ENCODE data around the gene DLEC1.
"Not testable (repeated sequence)": the region's sequence is repeated elsewhere in the genome, so short reads cannot be mapped to it uniquely, and the experiment has no call there.

The DLEC1 gene

DNA sequence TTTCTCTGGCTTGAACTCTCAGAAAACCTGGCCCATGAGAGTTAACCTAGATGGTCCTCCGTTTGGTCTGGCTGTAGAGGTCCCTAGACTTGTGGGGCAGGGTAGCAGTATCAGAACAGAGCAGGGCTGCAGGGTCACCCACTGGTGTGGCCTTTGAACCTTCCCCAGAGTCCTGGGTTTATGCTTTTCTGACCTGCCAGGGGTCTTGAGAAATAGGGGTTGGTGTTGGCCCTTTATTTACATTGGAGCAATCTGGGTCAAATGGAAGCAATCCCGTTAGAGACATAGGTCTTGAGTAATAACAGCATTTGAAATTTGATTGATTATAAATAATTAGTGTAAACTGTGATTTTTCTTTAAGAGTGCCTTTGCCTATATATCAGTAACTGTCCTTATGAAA lies 23.8 kb downstream of the DLEC1 start:
- Histone ChIP-seq H2AFZ (ENCODE audit: low read depth, low read length, severe bottlenecking) (no peak overlapping the region), H3K9ac (ENCODE audit: low read length) (no peak overlapping the region), H3K4me3 (ENCODE audit: insufficient read depth, low read length, poor library complexity, severe bottlenecking) (no peak overlapping the region), H3K4me2 (ENCODE audit: low read depth, low read length, poor library complexity, severe bottlenecking) (no peak overlapping the region), H4K20me1 (ENCODE audit: low read depth, low read length) (no peaks in the 10 kb centered on the region), H3F3A (ENCODE audit: insufficient read depth) (no peaks in the 10 kb centered on the region), H3K36me3 (ENCODE audit: low read length) (no peaks in the 10 kb centered on the region), H3K9me3 (ENCODE audit: insufficient read depth, low read length) (no peaks in the 10 kb centered on the region), H3K27ac (ENCODE audit: low read depth, low read length) (no peak overlapping the region), H3K9me2 (replicated peaks; ENCODE audit: insufficient read depth, low read length) (no peaks in the 10 kb centered on the region), H3K79me2 (ENCODE audit: insufficient read depth, low read length) (no peaks in the 10 kb centered on the region), H3K27me3 (ENCODE audit: low read length) (no peaks in the 10 kb centered on the region)
- TF ChIP-seq, protein P1, sequence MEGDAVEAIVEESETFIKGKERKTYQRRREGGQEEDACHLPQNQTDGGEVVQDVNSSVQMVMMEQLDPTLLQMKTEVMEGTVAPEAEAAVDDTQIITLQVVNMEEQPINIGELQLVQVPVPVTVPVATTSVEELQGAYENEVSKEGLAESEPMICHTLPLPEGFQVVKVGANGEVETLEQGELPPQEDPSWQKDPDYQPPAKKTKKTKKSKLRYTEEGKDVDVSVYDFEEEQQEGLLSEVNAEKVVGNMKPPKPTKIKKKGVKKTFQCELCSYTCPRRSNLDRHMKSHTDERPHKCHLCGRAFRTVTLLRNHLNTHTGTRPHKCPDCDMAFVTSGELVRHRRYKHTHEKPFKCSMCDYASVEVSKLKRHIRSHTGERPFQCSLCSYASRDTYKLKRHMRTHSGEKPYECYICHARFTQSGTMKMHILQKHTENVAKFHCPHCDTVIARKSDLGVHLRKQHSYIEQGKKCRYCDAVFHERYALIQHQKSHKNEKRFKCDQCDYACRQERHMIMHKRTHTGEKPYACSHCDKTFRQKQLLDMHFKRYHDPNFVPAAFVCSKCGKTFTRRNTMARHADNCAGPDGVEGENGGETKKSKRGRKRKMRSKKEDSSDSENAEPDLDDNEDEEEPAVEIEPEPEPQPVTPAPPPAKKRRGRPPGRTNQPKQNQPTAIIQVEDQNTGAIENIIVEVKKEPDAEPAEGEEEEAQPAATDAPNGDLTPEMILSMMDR (IDR thresholded peaks at IDR 0.05; ENCODE audit: insufficient read depth, low read length, poor library complexity, severe bottlenecking): no peak
- no peak for TF ChIP-seq EZH2phosphoT487 (conservative IDR thresholded peaks at IDR 0.05; ENCODE audit: low read length)

DNA sequence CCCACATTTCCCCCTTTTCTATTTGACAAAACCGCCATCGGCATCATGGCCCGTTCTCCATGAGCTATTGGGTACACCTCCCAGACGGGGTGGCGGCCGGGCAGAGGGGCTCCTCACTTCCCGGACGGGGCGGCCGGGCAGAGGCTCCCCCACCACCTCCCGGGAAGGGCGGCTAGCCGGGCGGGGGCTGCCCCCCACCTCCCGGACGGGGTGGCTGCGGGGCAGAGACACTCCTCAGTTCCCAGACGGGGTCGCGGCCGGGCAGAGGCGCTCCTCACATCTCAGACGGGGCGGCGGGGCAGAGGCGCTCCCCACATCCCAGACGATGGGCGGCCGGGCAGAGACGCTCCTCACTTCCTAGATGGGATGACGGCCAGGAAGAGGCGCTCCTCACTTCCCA lies 25.4 kb downstream of the DLEC1 start:
- not testable (repeated sequence) for H3K36me3 ChIP-seq (ENCODE audit: low read length); H3K9me3 ChIP-seq (ENCODE audit: insufficient read depth, low read length); H3K9me2 ChIP-seq (replicated peaks; ENCODE audit: insufficient read depth, low read length); H3K27ac ChIP-seq (ENCODE audit: low read depth, low read length); H3K27me3 ChIP-seq (ENCODE audit: low read length); H2AFZ ChIP-seq (ENCODE audit: low read depth, low read length, severe bottlenecking); H3K79me2 ChIP-seq (ENCODE audit: insufficient read depth, low read length); H3K4me3 ChIP-seq (ENCODE audit: insufficient read depth, low read length, poor library complexity, severe bottlenecking); H4K20me1 ChIP-seq (ENCODE audit: low read depth, low read length); H3K4me2 ChIP-seq (ENCODE audit: low read depth, low read length, poor library complexity, severe bottlenecking); H3K9ac ChIP-seq (ENCODE audit: low read length); H3F3A ChIP-seq (ENCODE audit: insufficient read depth)

DNA sequence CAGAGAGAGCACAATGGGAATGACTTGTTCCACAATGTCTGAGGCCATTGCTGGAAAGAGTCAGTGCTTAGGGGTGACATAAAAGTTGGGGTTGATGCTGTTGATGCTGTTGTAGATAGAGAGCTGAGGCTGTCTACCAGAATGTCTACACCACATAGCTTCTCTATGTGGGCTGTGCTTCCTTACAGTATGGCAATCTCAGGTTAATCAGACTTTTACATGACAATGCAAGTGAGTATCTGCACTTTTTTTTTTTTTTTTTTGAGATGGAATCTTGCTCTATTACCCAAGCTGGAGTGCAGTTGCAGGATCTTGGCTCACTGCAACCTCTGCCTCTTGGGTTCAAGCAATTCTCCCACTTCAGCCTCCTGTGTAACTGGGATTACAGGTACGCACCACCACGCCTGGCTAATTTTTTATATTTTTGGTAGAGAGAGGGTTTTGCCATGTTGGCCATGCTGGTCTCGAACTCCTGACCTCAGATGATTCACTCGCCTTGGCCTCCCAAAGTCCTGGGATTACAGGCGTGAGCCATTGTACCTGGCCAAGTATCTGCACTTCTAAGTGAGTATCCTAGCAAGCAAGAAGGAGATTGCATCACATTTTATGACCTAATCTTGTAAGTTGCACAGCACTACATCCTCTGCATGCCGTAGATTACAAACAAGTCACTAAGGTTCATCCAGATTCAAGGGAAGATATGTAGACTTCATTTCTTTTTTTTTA lies 28.7 kb downstream of the DLEC1 start:
- Histone ChIP-seq H3K79me2 (ENCODE audit: insufficient read depth, low read length) (no peaks in the 10 kb centered on the region), H3K9me2 (replicated peaks; ENCODE audit: insufficient read depth, low read length) (no peaks in the 10 kb centered on the region), H3K9me3 (ENCODE audit: insufficient read depth, low read length) (no peaks in the 10 kb centered on the region), H3K4me2 (ENCODE audit: low read depth, low read length, poor library complexity, severe bottlenecking) (no peak overlapping the region), H3F3A (ENCODE audit: insufficient read depth) (no peaks in the 10 kb centered on the region), H3K36me3 (ENCODE audit: low read length) (no peaks in the 10 kb centered on the region), H3K4me3 (ENCODE audit: insufficient read depth, low read length, poor library complexity, severe bottlenecking) (no peak overlapping the region), H4K20me1 (ENCODE audit: low read depth, low read length) (no peaks in the 10 kb centered on the region), H3K27ac (ENCODE audit: low read depth, low read length) (no peak overlapping the region), H3K9ac (ENCODE audit: low read length) (no peak overlapping the region), H2AFZ (ENCODE audit: low read depth, low read length, severe bottlenecking) (no peak overlapping the region), H3K27me3 (ENCODE audit: low read length) (no peaks in the 10 kb centered on the region)
- TF ChIP-seq, protein P1 (IDR thresholded peaks at IDR 0.05; ENCODE audit: insufficient read depth, low read length, poor library complexity, severe bottlenecking): no peak
- no peak for TF ChIP-seq EZH2phosphoT487 (conservative IDR thresholded peaks at IDR 0.05; ENCODE audit: low read length)

- TF ChIP-seq, protein P1 (IDR thresholded peaks at IDR 0.05; ENCODE audit: insufficient read depth, low read length, poor library complexity, severe bottlenecking): no peak
- TF ChIP-seq EZH2phosphoT487 (conservative IDR thresholded peaks at IDR 0.05; ENCODE audit: low read length): no peak
- Histone ChIP-seq H3K36me3 (ENCODE audit: low read length) (no peaks in the 10 kb centered on the region), H3K79me2 (ENCODE audit: insufficient read depth, low read length) (no peaks in the 10 kb centered on the region), H3K9me3 (ENCODE audit: insufficient read depth, low read length) (no peaks in the 10 kb centered on the region), H3K27ac (ENCODE audit: low read depth, low read length) (no peak overlapping the region), H3K9me2 (replicated peaks; ENCODE audit: insufficient read depth, low read length) (no peaks in the 10 kb centered on the region), H3K4me3 (ENCODE audit: insufficient read depth, low read length, poor library complexity, severe bottlenecking) (no peak overlapping the region), H4K20me1 (ENCODE audit: low read depth, low read length) (no peaks in the 10 kb centered on the region), H3K9ac (ENCODE audit: low read length) (no peak overlapping the region), H3K27me3 (ENCODE audit: low read length) (no peaks in the 10 kb centered on the region), H3K4me2 (ENCODE audit: low read depth, low read length, poor library complexity, severe bottlenecking) (no peak overlapping the region), H2AFZ (ENCODE audit: low read depth, low read length, severe bottlenecking) (no peak overlapping the region), H3F3A (ENCODE audit: insufficient read depth) (no peaks in the 10 kb centered on the region)
Observed at GRCh38 chr3:38070013-38070412, 31.0 kb downstream of the DLEC1 start.

DNA sequence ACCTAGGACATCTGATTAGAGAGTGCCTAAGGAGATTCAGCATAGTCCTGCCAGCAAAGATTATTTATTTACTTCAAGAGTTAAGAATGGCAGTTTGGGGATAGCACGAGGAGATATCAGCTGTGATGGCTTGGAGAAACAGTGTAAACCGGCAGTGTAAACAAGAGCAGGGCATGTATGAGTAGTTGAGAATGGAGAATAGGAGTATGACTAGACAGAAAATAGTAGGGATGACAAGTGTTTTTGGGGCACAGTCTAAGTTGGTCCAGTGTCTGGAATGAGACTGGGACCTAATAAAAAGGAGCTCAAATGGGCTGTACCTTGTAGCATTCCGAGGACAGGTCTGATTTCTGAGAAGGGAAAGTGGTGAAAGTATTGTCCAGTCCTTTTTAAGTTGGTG lies 38.1 kb downstream of the DLEC1 start:
- not testable (repeated sequence) for H4K20me1 ChIP-seq (ENCODE audit: low read depth, low read length)

DNA sequence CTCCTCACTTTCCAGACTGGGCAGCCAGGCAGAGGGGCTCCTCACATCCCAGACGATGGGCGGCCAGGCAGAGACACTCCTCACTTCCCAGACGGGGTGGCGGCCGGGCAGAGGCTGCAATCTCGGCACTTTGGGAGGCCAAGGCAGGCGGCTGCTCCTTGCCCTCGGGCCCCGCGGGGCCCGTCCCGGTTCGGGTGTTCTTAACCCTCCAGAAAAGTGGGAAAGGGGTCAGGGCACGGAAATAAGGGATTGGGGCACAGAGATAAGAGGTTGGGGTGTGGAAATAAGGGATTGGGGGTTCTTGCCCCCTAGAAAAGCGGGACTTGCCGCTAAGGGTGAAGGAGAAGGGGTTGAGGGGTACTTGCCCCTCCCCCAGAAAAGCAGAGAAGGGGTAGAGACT lies 43.3 kb downstream of the DLEC1 start:
- H2AFZ ChIP-seq (ENCODE audit: low read depth, low read length, severe bottlenecking); H3K27me3 ChIP-seq (ENCODE audit: low read length); H3K9me3 ChIP-seq (ENCODE audit: insufficient read depth, low read length); H3K9ac ChIP-seq (ENCODE audit: low read length); H3K27ac ChIP-seq (ENCODE audit: low read depth, low read length); H3K36me3 ChIP-seq (ENCODE audit: low read length); H3F3A ChIP-seq (ENCODE audit: insufficient read depth); H3K9me2 ChIP-seq (replicated peaks; ENCODE audit: insufficient read depth, low read length); H4K20me1 ChIP-seq (ENCODE audit: low read depth, low read length); H3K79me2 ChIP-seq (ENCODE audit: insufficient read depth, low read length); H3K4me2 ChIP-seq (ENCODE audit: low read depth, low read length, poor library complexity, severe bottlenecking); H3K4me3 ChIP-seq (ENCODE audit: insufficient read depth, low read length, poor library complexity, severe bottlenecking): not testable (repeated sequence)

More for the DNA sequence above, 38.1 kb downstream of the DLEC1 start:
- H3K79me2 ChIP-seq (ENCODE audit: insufficient read depth, low read length); H3K27me3 ChIP-seq (ENCODE audit: low read length); H3K36me3 ChIP-seq (ENCODE audit: low read length); H3K4me3 ChIP-seq (ENCODE audit: insufficient read depth, low read length, poor library complexity, severe bottlenecking); H3F3A ChIP-seq (ENCODE audit: insufficient read depth); H3K27ac ChIP-seq (ENCODE audit: low read depth, low read length); H2AFZ ChIP-seq (ENCODE audit: low read depth, low read length, severe bottlenecking); H3K9me2 ChIP-seq (replicated peaks; ENCODE audit: insufficient read depth, low read length); H3K4me2 ChIP-seq (ENCODE audit: low read depth, low read length, poor library complexity, severe bottlenecking); H3K9ac ChIP-seq (ENCODE audit: low read length); H3K9me3 ChIP-seq (ENCODE audit: insufficient read depth, low read length): not testable (repeated sequence)

Data from SU-DHL-6 (cell line).